Measurements from ENCODE around the gene ACSL5.
"Not testable (repeated sequence)": the region's sequence is repeated elsewhere in the genome, so short reads cannot be mapped to it uniquely, and the experiment has no call there.

ACSL5 gene

DNA sequence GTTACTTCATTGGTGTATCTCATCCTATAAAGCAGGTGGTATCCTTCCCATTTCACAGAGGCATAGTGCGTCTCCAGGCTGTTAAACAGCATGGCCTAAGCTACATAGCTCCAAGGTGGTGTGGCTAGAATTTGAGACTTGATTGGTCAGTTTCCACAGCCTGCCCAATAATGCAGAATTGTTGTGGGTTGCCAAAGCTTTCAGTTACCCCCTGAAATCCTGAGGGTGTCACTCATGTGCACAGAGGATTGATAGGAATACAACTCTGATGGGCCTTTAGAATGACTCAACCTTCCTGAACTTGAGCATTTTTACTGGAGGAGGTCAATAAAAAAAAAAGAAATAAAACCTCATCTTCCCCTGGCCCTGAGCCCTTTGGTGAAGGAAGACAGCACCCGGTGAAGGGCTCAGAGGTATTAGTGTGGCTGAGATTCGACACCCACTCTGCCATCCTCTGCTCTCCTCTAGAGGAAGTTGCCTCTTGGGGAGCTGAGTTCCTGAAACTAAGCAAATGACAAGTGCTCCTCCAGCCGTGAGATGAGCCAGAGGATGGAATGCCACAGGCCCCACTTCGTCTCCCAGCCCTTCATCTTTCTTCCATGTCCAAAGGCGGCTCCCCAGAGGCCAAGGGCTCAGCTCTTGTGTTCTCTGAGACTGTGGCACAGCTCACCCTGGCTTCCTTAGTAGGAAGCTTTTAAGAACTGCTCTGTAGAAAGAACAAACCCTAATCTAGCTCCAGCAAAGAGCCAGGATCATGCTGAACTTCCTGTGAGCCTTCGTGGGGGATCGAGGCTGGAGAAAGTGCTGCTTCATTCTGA is 1.0 kb downstream of the ACSL5 start:
- DNase-seq (ENCODE audit: low read depth): no peak

DNA sequence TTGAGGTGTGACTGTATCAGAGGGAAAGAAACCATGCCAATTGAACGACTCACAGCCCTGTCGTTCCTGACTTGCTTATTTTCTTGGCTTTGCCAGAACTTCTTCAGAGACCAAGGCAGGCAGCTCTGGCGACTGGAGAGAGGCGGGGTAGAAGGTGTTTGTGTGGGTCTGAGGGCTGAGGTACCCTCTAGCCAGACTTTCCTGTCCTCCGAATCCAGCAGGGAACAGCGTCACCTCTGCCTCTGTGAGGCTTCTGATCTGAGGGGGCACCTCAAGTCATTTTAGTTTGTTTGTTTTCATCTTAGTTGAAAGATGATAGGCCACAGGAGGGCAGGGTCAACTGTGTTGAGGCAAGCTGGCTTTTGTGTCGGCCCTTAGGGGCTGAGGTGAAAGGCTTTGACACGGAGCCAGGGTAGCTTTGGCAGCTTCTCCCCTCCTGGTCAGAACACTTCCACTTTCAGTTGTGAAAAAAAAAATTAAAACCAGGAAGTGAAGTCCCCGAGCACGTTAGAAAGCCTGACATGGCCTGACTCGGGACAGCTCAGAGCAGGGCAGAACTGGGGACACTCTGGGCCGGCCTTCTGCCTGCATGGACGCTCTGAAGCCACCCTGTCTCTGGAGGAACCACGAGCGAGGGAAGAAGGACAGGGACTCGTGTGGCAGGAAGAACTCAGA is 1.9 kb downstream of the ACSL5 start:
- DNase-seq (ENCODE audit: low read depth): no peak

DNA sequence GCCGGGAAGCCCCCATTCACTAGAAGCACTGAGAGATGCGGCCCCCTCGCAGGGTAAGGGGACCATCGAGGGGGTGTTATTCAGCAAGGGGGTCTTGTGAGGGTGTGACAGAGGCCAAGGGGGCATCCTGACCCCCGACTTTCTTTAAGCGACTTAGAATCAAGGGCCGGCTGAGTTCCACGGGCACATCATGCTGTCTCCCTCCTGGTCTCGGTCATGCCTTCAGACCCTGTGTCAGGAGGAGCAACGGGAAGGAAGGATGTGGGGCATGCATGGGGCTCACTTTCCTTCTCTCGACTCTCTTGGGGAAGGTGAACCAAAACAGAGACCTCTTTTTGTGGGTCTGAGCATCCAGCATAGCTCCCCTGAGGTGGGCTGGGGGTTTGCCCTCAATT is 2.5 kb downstream of the ACSL5 start:
- no peak for DNase-seq (ENCODE audit: low read depth)

DNA sequence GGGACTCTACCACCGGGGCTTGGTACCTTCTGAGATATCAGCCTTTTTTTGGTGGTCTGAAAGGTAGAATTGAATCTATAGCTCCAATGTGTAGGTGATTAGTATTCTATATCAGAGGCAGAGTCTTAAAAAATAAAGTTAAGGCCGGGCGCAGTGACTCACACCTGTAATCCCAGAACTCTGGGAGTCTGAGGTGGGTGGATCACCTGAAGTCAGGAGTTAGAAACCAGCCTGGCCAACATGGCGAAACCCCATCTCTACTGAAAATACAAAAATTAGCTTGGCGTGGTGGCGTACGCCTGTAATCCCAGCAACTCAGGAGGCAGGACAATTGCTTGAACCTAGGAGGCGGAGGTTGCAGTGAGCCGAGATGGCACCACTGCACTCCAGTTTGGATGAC is 3.2 kb downstream of the ACSL5 start:
- DNase-seq (ENCODE audit: low read depth): not testable (repeated sequence)

DNA sequence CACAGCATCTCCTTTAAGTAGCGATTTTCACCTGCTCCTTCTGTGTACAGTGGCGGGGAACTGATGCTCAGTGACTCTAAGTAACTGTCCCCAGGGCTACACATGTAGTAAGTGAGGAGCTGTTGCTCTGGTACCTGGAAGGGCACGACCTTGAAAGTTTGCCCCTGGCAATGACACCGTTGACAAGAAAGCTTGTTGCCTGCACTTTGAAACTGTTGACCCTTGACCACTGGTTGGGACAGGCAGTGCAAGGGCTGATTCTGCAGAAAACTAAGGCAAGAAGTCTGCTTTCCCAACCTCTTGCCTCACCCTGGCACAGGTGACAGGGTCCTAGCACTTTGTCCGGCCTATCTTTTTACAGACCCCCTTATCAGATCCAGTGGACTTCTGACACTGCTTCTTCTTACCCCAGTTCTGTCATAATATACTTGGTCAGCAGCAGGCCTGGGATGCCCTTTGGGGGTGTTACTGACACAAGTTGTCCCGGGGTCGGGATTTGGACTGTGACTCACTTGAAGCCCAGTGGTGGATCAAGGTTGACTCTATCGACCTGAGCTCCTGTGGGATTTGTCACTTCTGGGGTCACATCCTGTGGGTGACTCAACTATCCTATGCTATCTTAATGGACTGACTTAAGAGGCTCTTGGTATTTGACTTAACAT is 5.8 kb downstream of the ACSL5 start:
- no peak for DNase-seq (ENCODE audit: low read depth)

DNA sequence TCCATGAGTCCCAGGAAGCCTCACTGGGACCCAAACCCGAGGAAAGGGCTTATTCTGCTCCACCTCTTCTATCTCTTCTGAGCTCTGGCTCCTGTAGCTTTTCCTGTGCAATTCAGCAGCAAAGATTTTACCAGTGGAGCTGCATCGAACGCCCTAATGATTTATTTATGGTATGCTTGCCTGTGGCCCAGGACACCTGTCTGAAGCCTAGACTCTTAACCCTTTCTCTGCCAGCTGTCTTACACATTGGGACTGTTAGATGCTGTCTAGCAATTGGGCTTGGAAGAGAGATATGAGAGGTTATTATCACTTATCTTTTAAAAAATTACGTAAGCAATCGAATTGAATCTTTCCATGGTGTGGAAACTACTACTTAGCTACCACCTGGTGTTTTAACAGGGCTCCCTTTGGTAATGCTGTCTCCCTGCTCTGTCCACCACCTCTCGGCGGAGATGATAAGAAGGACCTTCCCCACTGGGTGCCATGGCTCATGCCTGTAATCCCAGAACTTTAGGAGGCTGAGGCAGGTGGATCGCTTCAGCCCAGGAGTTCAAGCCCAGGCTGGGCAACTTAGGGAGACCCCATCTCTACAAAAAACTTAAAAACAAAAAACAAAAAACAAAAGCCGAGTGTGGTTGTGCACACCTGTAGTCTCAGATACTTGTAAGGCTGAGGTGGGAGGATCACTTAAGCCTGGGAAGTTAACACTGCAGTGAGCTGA is 8.8 kb downstream of the ACSL5 start:
- DNase-seq (ENCODE audit: low read depth): no peak

DNA sequence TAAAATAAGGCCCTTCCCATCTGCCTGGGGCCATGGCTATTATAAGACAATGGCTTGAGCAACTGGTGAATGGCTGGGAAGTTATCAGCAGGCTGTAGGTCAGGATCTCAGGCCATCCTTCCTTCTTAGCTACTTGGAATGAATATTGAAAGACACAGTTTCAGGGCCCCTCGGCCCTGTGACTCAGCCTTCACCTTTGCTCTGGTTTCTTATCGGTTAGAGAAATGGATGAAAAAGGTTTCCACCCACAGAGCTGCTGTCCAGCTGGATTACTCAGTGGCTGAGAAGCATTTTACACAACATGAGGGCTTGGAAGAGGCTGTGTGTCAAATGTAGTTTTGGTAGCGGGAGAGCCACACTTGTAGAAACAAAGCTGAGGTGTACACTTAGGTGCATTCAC is 9.4 kb downstream of the ACSL5 start:
- DNase-seq (ENCODE audit: low read depth): no peak

DNA sequence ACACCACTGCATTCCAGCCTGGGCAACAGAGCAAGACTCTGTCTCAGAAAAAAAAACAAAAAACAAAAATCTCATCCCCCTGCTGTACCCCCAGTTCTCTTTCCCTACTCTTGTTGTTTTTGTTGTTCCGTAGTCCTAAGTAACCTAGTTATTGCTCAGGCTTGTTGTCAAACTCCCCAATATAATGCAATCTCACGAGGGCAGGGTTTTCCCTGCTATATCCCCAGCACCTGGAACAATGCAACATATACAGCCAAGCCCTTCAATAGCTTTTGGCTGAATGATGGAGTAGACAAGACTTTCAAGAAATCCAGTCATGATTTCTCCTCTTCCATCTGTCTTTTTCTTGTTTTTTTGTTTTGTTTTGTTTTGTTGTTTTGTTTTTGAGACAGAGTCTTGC is 10.2 kb downstream of the ACSL5 start:
- DNase-seq (ENCODE audit: low read depth): no peak

DNA sequence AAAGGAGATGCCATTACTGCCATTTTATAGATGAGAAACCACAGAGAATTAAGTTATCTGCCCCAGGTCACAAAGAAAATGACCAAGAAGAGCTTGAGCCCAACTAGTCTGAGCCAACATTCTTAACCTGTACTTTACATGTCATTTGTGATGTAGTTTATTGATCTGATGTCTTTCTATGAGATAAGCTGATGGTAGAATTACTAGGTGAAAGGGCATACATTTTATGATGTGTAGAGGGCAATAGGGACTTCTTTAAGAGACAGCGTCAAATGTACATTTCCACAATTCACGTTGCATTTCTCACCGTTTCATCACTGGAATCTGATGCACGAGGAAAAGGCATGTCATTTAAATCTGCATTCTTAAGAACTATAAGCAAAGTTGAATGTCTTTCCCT is 11.3 kb downstream of the ACSL5 start:
- no peak for DNase-seq (ENCODE audit: low read depth)

DNA sequence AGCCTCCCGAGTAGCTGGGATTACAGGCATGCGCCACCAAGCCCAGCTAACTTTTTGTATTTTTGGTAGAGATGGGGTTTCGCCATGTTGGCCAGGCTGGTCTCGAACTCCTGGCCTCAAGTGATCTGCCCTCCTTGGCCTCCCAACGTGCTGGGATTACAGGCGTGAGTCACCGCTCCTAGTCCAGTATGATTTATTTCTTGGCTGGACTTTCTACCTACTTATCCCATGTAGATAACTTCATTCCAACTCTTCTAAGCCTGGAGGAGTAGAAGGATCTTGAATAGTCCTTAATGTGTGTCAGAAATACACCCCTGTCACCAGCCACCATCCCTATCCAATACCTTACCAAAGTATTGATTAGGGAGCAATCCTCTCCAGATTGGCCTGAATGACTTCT is 14.1 kb downstream of the ACSL5 start:
- not testable (repeated sequence) for DNase-seq (ENCODE audit: low read depth)

DNA sequence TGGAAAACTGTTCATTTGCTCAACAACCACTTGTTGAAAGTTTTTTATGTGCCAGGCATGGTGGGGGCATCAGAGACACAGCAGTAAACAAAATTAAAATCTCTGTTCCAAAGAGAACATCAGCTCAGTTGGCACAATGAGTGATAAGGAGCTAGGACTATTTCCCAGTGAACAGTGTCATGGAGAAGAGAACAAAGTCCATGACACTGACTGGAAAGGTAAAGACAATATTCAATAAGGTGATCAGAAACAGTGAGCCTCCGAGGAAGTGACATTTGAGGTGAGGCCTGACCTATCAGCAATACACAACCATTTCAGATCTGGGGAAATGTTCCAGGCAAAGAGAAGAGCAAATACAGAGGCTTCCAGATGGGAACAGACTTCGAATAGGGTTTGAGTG is 14.6 kb downstream of the ACSL5 start:
- DNase-seq (ENCODE audit: low read depth): no peak

DNA sequence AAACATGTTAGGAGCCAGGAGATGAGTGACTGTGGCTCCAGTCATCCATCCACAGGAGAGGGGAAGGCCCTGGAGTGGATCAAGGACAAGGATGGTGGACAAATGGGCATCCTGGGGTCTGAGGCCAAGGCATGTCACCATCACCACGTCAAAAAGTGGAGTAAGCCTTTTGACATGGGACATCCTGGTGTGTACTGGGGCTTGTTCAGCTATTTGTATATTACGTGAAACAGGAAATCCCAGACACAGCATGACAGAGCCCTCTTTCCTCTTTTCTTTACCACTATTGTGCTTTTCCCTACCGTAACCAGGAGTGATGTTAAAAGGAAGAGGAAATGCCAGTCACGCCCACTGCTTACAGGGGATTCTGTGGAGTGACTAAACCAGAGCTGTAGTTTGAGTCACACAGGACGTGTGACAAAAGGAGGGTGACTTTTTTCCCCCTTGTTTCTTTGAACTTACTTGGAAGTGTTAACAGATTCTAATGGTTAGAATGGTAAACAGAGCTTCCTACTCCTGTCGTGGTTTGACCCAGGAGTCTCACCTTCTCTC is 15.4 kb downstream of the ACSL5 start:
- no peak for DNase-seq (ENCODE audit: low read depth)

DNA sequence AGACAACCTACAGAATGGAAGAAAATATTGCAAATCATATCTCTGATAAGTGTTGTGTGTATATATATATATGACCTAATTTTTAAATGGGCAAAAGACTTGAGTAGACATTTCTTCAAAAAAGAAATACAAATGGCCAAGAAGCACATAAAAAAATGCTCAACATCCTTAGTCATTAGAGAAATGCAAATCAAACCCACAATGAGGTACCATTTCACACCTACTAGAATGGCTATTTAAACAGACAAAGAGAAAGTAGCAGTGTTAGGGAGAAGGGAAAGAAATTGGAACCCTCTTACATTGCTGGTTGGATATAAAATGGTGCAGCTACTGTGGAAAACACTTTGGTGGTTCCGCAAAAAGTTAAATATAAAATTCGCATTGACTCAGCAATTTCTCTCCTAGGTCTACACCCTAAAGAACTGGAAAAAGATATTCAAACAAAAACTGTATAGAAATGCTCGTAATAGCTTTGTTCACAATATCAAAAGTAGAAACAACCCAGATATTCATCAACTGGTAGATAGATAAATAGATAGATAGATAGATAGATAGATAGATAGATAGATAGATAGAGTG is 16.3 kb downstream of the ACSL5 start:
- no peak for DNase-seq (ENCODE audit: low read depth)

DNA sequence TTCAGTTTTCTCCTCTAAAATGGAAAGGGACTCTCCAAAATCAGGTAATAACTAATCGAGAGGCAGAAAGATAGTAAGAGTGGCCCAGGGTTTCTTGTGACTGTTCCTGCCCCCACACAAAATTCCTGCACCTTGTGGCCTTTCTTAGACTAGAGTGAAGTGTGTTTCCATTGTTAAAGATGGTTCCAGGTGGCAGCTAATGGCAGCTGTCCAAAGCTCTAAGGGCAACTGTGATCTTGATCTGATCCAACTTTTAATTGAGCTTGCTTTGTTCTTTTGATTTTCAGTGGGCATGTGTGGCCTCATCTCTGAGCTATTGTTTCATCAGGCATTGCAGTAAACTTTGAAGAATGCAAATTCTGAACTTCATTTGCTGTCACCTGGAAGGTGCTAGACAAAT is 19.4 kb downstream of the ACSL5 start:
- no peak for DNase-seq (ENCODE audit: low read depth)

DNA sequence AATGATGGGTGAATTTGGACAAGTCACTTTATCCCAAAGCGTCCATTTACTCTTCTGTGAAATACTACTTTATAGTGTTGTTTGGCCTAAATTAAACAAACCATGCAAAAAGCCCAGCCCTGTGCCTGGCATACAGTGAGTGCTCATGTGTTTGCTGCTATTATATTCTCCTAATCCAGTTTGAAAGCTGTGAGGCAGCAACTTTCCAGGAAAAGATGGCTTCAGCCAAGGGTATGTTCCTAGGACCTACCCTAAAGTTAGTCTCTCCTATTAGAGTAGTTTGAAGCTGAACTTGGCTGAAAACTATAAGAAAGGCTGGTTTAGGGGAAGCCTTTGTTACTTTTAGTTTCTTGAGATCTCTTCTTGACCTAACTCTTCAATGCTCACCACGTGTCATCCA is 19.9 kb downstream of the ACSL5 start:
- no peak for DNase-seq (ENCODE audit: low read depth)

DNA sequence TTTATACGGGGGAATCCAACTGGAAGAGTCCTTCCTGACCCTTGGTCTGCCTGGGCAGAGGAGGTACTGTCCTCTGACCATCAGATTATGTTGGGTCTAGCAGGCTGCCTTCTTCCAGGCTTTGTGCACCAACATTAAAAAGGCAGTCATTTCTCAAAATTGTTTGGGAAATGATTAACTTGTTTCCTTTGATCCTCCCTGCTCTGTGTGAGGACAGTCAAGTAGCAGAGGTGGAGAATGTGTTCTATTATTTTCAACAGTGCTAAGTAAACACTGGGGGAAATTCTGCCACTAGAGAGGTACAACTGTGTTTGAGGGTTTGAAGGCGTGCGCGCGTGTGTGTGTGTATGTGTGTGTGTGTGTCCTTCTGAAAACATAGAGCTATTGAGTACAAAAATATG is 20.6 kb downstream of the ACSL5 start:
- no peak for DNase-seq (ENCODE audit: low read depth)

DNA sequence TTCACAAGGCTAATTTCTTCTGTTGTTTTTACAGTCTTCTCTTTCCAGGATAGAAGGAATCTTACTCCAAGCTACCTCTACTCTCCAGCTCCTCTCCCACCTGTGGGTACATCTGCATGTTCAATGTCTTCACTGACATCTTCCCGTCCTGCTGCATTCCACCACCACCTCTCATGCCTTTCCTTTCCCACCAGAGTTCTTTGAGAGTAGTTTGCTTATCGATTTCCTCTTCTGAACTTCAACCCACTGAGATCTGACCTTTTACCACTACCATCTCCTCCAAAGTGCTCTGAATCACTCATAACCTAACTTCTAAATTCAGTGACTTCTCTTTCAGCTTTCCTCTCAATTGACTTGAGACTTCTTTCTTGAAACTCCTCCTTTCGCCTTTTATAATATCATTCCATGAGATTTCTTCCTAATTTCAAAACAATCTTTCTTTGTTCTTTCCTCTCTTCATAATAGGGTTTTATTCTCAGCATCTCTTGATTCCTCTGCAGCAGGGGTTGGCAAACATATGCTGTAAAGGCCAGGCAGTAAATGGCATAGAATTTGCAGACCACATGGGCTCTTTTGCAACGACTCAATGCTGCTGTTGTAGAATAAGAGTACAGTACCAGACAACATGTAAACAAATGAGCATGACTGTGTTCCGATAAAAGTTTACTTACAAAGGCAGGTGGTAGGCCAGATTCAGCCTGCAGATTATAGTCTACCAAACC is 22.1 kb downstream of the ACSL5 start:
- no peak for DNase-seq (ENCODE audit: low read depth)

DNA sequence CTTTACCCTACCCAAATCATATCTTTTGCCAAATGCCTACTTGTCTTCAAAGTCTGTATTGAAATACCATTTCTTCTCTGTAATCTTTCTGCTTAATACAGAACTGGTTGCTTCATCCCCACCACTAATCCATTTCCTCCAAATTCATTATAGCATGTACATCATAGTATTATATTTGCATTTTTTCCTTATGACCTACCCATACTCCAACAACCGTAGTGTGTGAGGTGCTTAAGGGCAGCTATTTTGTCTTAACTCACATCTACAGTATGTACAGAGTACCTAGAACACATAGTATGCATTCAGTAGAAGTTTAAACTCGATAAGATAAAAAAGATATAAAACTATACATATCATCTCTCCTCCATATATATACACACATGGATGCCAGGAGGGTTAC is 23.7 kb downstream of the ACSL5 start:
- no peak for DNase-seq (ENCODE audit: low read depth)

DNA sequence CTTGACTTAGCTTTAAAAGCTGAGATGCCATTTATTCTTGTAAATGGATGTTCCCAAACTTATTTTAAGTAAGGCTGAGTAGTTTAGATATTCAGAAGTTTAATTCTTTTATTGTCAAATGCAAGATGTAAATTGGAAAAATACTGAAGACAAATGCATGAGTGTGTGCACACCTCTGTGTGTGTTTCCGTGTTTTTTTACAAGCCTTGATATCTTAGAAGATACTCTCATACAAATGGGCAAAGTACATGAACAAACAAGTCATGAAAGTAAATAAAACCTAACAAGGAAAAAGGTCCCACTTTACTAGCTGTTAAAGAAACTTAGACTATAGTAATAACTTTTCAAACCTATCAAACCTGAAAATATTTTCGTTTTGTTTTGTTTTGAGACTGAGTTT is 29.0 kb downstream of the ACSL5 start:
- no peak for DNase-seq (ENCODE audit: low read depth)

DNA sequence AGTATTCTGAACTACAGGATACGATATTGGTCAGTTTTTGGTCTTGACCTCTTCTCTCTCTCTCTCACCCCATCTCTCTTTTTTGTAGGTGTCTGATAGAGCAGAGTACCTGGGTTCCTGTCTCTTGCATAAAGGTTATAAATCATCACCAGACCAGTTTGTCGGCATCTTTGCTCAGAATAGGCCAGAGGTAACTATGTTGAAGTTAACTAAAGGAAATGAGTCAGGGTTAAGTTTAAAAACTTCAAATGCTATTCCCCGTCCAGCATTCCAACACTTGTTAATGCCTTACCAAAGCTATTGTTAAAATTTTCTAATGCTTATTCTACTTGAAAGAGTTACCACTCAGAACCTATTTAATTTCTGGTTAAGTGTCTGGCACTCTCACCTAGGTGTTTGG is 30.7 kb downstream of the ACSL5 start:
- DNase-seq (ENCODE audit: low read depth): no peak

DNA sequence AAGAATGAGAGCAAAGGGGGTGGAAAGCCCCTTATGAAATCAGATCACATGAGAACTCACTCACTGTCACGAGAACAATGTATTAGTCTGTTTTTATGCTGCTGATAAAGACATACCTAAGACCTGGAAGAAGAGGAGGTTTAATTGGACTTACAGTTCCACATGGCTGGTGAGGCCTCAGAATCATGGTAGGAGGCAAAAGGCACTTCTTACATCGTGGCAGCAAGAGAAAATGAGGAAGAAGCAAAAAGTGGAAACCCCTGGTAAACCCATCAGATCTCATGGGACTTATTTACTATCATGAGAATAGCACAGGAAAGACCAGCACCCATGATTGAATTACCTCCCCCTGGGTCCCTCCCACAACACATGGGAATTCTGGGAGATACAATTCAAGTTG is 32.9 kb downstream of the ACSL5 start:
- not testable (repeated sequence) for DNase-seq (ENCODE audit: low read depth)

Data from activated T-helper 9 cell treated with anti-CD3 and anti-CD28 coated beads, Interleukin-2, amount 50 U/mL, for 16 hours (primary cell).